Measurements from ENCODE around the gene GAS2L2. TPM values are rescaled to one million over a fixed set of nuclear protein-coding genes. Genes with fewer than 3 reads are reported as not detected.
A peak's percentile ranks its signal among the peaks of the same experiment; 100 is the strongest.

The GAS2L2 gene
- total RNA-seq, 4 donors from 2014 or later: not detected

GRCh38 chr17:35745749-35746320, 7.2 kb downstream of the GAS2L2 start:
- TF ChIP-seq POLR2A (IDR thresholded peaks at IDR 0.05) (no peak), CTCF (IDR thresholded peaks at IDR 0.05) (no peak)
- no peak overlapping the region for H3K4me3 ChIP-seq

GRCh38 chr17:35745246-35745645, 7.8 kb downstream of the GAS2L2 start:
- Histone ChIP-seq H3K4me3 (no peak overlapping the region), H3K27ac (no peak overlapping the region), H3K27me3 (peaks cover 0 to 14% of the 10 kb centered on the region in 2 donors), H3K36me3 (no peaks in the 10 kb centered on the region), H3K4me1 (peaks cover 0 to 28% (median 2%) of the 10 kb centered on the region in 4 donors), H3K9me3 (no peaks in the 10 kb centered on the region)
- no peak for DNase-seq
- TF ChIP-seq POLR2A (IDR thresholded peaks at IDR 0.05): no peak
- no peak for TF ChIP-seq CTCF (IDR thresholded peaks at IDR 0.05)

More at GRCh38 chr17:35745749-35746320, 7.2 kb downstream of the GAS2L2 start:
- H3K36me3 ChIP-seq: no peaks in the 10 kb centered on the region
- no peaks in the 10 kb centered on the region for H3K9me3 ChIP-seq
- H3K27ac ChIP-seq: no peak overlapping the region
- peaks cover 0 to 28% (median 2%) of the 10 kb centered on the region in 4 donors for H3K4me1 ChIP-seq
- peaks cover 0 to 13% of the 10 kb centered on the region in 2 donors for H3K27me3 ChIP-seq
- DNase-seq: no peak

- Histone ChIP-seq H3K9me3 (no peaks in the 10 kb centered on the region), H3K36me3 (no peaks in the 10 kb centered on the region), H3K27me3 (peaks cover 0 to 11% of the 10 kb centered on the region in 2 donors), H3K27ac (no peak overlapping the region), H3K4me1 (peaks cover 0 to 25% (median under 1%) of the 10 kb centered on the region in 4 donors), H3K4me3 (no peak overlapping the region)
- peak in 1 of 3 donors; percentile 27 for DNase-seq
- no peak for TF ChIP-seq CTCF (IDR thresholded peaks at IDR 0.05)
- no peak for TF ChIP-seq POLR2A (IDR thresholded peaks at IDR 0.05)
Observed at GRCh38 chr17:35744830-35745229, 8.2 kb downstream of the GAS2L2 start.

GRCh38 chr17:35743626-35744328, 9.3 kb downstream of the GAS2L2 start:
- peaks cover 0 to 10% of the 10 kb centered on the region in 2 donors for H3K27me3 ChIP-seq
- no peaks in the 10 kb centered on the region for H3K36me3 ChIP-seq
- H3K4me3 ChIP-seq: no peak overlapping the region
- H3K27ac ChIP-seq: no peak overlapping the region
- DNase-seq: no peak
- no peaks in the 10 kb centered on the region for H3K9me3 ChIP-seq
- peaks cover 0 to 21% (median 0%) of the 10 kb centered on the region in 4 donors for H3K4me1 ChIP-seq
- TF ChIP-seq CTCF (IDR thresholded peaks at IDR 0.05) (no peak), POLR2A (IDR thresholded peaks at IDR 0.05) (no peak)

GRCh38 chr17:35742896-35743477, 10.1 kb downstream of the GAS2L2 start:
- peaks cover 0 to 10% of the 10 kb centered on the region in 2 donors for H3K27me3 ChIP-seq
- H3K4me3 ChIP-seq: no peak overlapping the region
- H3K27ac ChIP-seq: no peak overlapping the region
- no peak for DNase-seq
- H3K36me3 ChIP-seq: no peaks in the 10 kb centered on the region
- H3K9me3 ChIP-seq: no peaks in the 10 kb centered on the region
- peaks cover 0 to 15% (median 0%) of the 10 kb centered on the region in 4 donors for H3K4me1 ChIP-seq
- no peak for TF ChIP-seq POLR2A (IDR thresholded peaks at IDR 0.05)
- TF ChIP-seq CTCF (IDR thresholded peaks at IDR 0.05): no peak
